Astrocyte of the cerebellum (primary cell): ENCODE data around the gene HIVEP1.

ENCODE experiments used
- DNase-seq: peaks from one replicate; pipeline ENCODE4 v3.0.0-alpha.2; 2011; ENCODE audit warnings: low read depth
- H3K4me3 ChIP-seq: 2 replicates; pipeline ENCODE4 v1.5.1; 2011; ENCODE audit warnings: mild to moderate bottlenecking, low read depth, low read length, moderate library complexity
- in situ Hi-C: cut with HindIII; loops from 2 replicates; pipeline ENCODE4 v1.10.0; 2017; ENCODE audit warnings: low sequenced_read_pairs
- TF ChIP-seq, protein P1 (sequence below): IDR thresholded peaks from 2 replicates; pipeline ENCODE4 v1.5.1; 2012; ENCODE audit warnings: low read length, low read depth, moderate library complexity, mild to moderate bottlenecking; ENCODE audit errors: missing control alignments

HIVEP1 gene

GRCh38 chr6:12134991-12135390 lies 122.9 kb downstream of the HIVEP1 start:
- TF ChIP-seq, protein P1, sequence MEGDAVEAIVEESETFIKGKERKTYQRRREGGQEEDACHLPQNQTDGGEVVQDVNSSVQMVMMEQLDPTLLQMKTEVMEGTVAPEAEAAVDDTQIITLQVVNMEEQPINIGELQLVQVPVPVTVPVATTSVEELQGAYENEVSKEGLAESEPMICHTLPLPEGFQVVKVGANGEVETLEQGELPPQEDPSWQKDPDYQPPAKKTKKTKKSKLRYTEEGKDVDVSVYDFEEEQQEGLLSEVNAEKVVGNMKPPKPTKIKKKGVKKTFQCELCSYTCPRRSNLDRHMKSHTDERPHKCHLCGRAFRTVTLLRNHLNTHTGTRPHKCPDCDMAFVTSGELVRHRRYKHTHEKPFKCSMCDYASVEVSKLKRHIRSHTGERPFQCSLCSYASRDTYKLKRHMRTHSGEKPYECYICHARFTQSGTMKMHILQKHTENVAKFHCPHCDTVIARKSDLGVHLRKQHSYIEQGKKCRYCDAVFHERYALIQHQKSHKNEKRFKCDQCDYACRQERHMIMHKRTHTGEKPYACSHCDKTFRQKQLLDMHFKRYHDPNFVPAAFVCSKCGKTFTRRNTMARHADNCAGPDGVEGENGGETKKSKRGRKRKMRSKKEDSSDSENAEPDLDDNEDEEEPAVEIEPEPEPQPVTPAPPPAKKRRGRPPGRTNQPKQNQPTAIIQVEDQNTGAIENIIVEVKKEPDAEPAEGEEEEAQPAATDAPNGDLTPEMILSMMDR, result no peak
- no peak for DNase-seq
- in situ Hi-C loops, result no loop called here
- H3K4me3 ChIP-seq, result no peak overlapping the region

GRCh38 chr6:12136905-12137304 lies 124.8 kb downstream of the HIVEP1 start:
- in situ Hi-C loops, result no loop called here
- no peak overlapping the region for H3K4me3 ChIP-seq
- TF ChIP-seq, protein P1, result no peak
- DNase-seq, result no peak

DNA sequence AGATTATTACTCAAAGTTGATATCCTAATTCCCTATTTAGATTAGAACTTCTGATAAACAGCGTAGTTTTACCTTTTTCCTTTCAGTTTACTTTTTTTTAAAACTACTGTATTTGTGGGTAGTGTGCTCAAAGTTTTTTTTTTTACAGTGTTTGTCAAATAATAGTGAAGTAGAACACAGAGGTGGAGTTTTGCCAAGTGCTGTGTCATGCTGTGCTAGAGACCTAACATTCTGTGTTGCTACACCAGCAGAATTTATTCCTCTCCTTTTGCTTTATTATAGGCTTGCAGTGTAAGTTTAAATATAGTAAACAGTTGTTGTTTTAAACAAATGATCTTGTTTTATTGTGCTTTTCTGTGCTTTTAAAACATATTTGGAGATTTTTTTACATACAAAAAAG lies 125.4 kb downstream of the HIVEP1 start:
- TF ChIP-seq, protein P1, result no peak
- DNase-seq, result peak; percentile 73
- in situ Hi-C loops, result no loop called here
- no peak overlapping the region for H3K4me3 ChIP-seq

DNA sequence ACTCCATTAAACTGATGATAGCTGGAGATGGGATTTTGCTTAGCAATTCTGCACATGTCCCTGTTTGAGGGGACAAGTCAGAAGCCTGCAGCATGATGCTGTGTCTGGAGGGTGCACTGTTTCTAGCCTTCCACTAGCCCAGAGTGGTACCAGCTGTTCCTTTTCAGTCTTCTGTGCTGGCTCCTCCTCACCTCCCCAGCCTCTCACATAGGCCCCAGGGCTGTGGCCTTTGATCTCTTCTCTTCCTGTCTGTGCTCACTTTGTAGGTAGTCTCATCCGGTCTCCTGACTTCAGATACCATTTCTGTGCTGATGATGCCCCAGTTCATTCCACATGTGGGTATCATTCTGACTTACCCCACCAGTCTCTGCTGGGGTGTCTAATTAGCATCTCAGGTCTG lies 126.3 kb downstream of the HIVEP1 start:
- in situ Hi-C loops, result no loop called here
- no peak for DNase-seq
- no peak overlapping the region for H3K4me3 ChIP-seq
- TF ChIP-seq, protein P1, result no peak

GRCh38 chr6:12138936-12139335 lies 126.8 kb downstream of the HIVEP1 start:
- TF ChIP-seq, protein P1, result no peak
- in situ Hi-C loops, result no loop called here
- DNase-seq, result no peak
- H3K4me3 ChIP-seq, result no peak overlapping the region

DNA sequence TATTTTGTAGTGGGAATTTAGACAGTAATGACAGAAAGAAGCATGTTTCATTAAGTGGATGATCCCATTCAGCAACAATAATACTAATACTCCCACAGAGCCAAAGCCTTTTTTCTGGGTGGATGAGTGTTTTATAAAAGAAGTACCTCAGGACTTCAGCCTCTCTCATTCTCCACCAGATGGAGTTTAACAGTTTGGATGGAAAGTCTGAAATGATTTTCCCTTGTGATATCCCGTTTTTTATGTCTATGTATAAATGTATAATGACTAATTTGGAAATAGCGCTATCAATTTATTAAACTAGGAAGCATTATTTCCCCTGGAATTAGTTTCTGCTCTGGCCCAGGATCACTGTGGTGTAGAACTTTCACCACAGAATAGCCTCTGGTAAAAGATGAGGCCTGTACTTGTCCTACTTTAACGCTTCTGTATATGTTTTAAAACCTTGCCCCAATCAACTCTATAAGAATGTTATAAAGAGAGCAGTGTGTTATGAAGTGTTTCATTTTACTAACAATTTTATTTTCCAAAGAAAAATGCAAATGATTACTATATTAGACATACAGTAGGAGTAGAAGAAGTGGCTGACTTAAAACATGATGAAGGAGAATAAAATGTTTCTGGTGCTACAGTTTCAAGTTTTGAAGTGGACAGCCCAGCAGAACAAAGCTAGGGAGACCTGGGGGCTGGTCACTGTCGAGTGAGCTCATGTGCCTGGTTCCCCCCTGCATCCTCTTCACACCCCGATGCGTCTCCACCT lies 135.6 kb downstream of the HIVEP1 start:
- TF ChIP-seq, protein P1, result no peak
- in situ Hi-C loops, result no loop called here

More for the DNA sequence above, 135.6 kb downstream of the HIVEP1 start:
- no peak for DNase-seq
- H3K4me3 ChIP-seq, result no peak overlapping the region
